Breast epithelium (tissue), 4 donors: ENCODE data around the gene TSHZ1. TPM values are rescaled to one million over a fixed set of nuclear protein-coding genes. Genes with fewer than 3 reads are reported as not detected.
A peak's percentile ranks its signal among the peaks of the same experiment; 100 is the strongest.

Experiments
- DNase-seq, 2 donors: peaks; one replicate each; pipeline ENCODE4 v3.0.0-alpha.2; 2019; ENCODE audit warnings: low spot score in 2 of 2
- H3K27ac ChIP-seq, 2 donors: fragments of 200-600 bp; sonication (generic) in 1 of 2; one replicate each; pipeline ENCODE4 v1.5.1; 2016 to 2019; ENCODE audit warnings: mild to moderate bottlenecking in 1 of 2
- H3K27me3 ChIP-seq, 2 donors: fragments of 200-600 bp; sonication (generic) in 1 of 2; one replicate each; pipeline versions ENCODE4 v1.5.1 to v1.6.0; 2017 to 2019; ENCODE audit warnings: control low read depth in 1 of 2, mild to moderate bottlenecking in 1 of 2
- H3K36me3 ChIP-seq: fragments of 200-600 bp; one replicate; pipeline ENCODE4 v1.5.1; 2019
- H3K4me1 ChIP-seq, 2 donors: fragments of 200-600 bp; sonication (generic); one replicate each; pipeline ENCODE4 v1.5.1; 2016 to 2019; ENCODE audit warnings: control low read depth in 1 of 2
- H3K4me3 ChIP-seq, 3 donors: fragments of 200-600 bp; sonication (generic); 1 replicate in 2 of 3; 2 replicates in 1 of 3; pipeline ENCODE4 v1.5.1; 2016 to 2019; ENCODE audit warnings: mild to moderate bottlenecking in 3 of 3, moderate library complexity in 2 of 3
- H3K9me3 ChIP-seq, 2 donors: fragments of 200-600 bp; sonication (generic) in 1 of 2; one replicate each; pipeline ENCODE4 v1.5.1; 2016 to 2019; ENCODE audit warnings: control low read depth in 1 of 2
- CTCF ChIP-seq, 3 donors: fragments of 450-650 bp; IDR thresholded peaks; one replicate each; pipeline ENCODE4 v1.5.1; 2016 to 2017; ENCODE audit warnings: antibody characterized with exemption in 3 of 3, mild to moderate bottlenecking in 3 of 3, moderate library complexity in 3 of 3
- POLR2A ChIP-seq: fragments of 450-650 bp; IDR thresholded peaks from one replicate; pipeline ENCODE4 v1.6.1; 2016; ENCODE audit warnings: antibody characterized with exemption, mild to moderate bottlenecking, moderate library complexity
- POLR2AphosphoS5 ChIP-seq, 3 donors: sonication (generic); formaldehyde crosslinking; IDR thresholded peaks; one replicate each; pipeline ENCODE4 v1.6.1; 2017; ENCODE audit warnings: antibody characterized with exemption in 3 of 3
- intact Hi-C: fragments of 100-400 bp; cut with DNase I; formaldehyde crosslinking; loops from one replicate; pipeline ENCODE4 v1.15.1; 2023; ENCODE audit warnings: low total_unique reads
- total RNA-seq, 3 donors: library from RNA; depleted of rRNA; stranded (reverse); fragments of >200 nt; gene quantifications; one replicate each; pipeline ENCODE4 v1.1.0, GENCODE V29; 2016

TSHZ1 gene
- total RNA-seq, 3 donors from 2014 or later, result 12.3 to 18.3 (median 16.4) TPM

GRCh38 chr18:75223687-75224347, 13.2 kb downstream of the TSHZ1 start:
- no peaks in the 10 kb centered on the region for H3K27me3 ChIP-seq
- intact Hi-C loops, result loop anchor here (5.0 kb wide), 1 partner anchor 128 kb away; no protein-coding TSS in a partner anchor
- peaks cover 0 to 7% of the 10 kb centered on the region in 2 donors for H3K4me1 ChIP-seq
- DNase-seq, result no peak
- no peak overlapping the region for H3K4me3 ChIP-seq
- no peak overlapping the region for H3K27ac ChIP-seq
- no peak for TF ChIP-seq POLR2A
- no peak for TF ChIP-seq POLR2AphosphoS5 (IDR thresholded peaks at IDR 0.05)
- TF ChIP-seq CTCF (IDR thresholded peaks at IDR 0.05), result no peak
- H3K36me3 ChIP-seq, result no peaks in the 10 kb centered on the region
- H3K9me3 ChIP-seq, result no peaks in the 10 kb centered on the region

- no peak for DNase-seq
- Histone ChIP-seq H3K9me3 (no peaks in the 10 kb centered on the region), H3K4me1 (no peaks in the 10 kb centered on the region), H3K27me3 (no peaks in the 10 kb centered on the region), H3K27ac (peak overlapping the region in 1 of 2 donors; percentile 57), H3K4me3 (peak overlapping the region; percentile 17 to 47 (median 18)), H3K36me3 (no peaks in the 10 kb centered on the region)
- intact Hi-C loops, result no loop called here
- TF ChIP-seq CTCF (IDR thresholded peaks at IDR 0.05) (no peak), POLR2AphosphoS5 (IDR thresholded peaks at IDR 0.05) (no peak), POLR2A (no peak)
Observed at GRCh38 chr18:75226286-75226955, 15.8 kb downstream of the TSHZ1 start.

- Histone ChIP-seq H3K9me3 (no peaks in the 10 kb centered on the region), H3K36me3 (no peaks in the 10 kb centered on the region), H3K27me3 (no peaks in the 10 kb centered on the region), H3K4me1 (no peaks in the 10 kb centered on the region), H3K4me3 (peak overlapping the region; percentile 17 to 47 (median 18)), H3K27ac (peak overlapping the region in 1 of 2 donors; percentile 57)
- no peak for DNase-seq
- intact Hi-C loops, result no loop called here
- no peak for TF ChIP-seq POLR2A
- no peak for TF ChIP-seq CTCF (IDR thresholded peaks at IDR 0.05)
- TF ChIP-seq POLR2AphosphoS5 (IDR thresholded peaks at IDR 0.05), result no peak
Observed at GRCh38 chr18:75226956-75227316, 16.3 kb downstream of the TSHZ1 start.

- TF ChIP-seq POLR2A (no peak), CTCF (IDR thresholded peaks at IDR 0.05) (no peak), POLR2AphosphoS5 (IDR thresholded peaks at IDR 0.05) (no peak)
- peak overlapping the region in 1 of 3 donors; percentile 4 for H3K4me3 ChIP-seq
- no peak for DNase-seq
- intact Hi-C loops, result no loop called here
- no peaks in the 10 kb centered on the region for H3K36me3 ChIP-seq
- H3K9me3 ChIP-seq, result no peaks in the 10 kb centered on the region
- H3K27ac ChIP-seq, result no peak overlapping the region
- H3K27me3 ChIP-seq, result no peaks in the 10 kb centered on the region
- H3K4me1 ChIP-seq, result no peaks in the 10 kb centered on the region
Observed at GRCh38 chr18:75227535-75228296, 17.1 kb downstream of the TSHZ1 start.

- intact Hi-C loops, result no loop called here
- Histone ChIP-seq H3K27me3 (no peaks in the 10 kb centered on the region), H3K36me3 (no peaks in the 10 kb centered on the region), H3K9me3 (no peaks in the 10 kb centered on the region), H3K27ac (no peak overlapping the region), H3K4me3 (no peak overlapping the region), H3K4me1 (no peaks in the 10 kb centered on the region)
- no peak for DNase-seq
- TF ChIP-seq POLR2AphosphoS5 (IDR thresholded peaks at IDR 0.05), result no peak
- no peak for TF ChIP-seq CTCF (IDR thresholded peaks at IDR 0.05)
- TF ChIP-seq POLR2A, result no peak
Observed at GRCh38 chr18:75228967-75229366, 18.4 kb downstream of the TSHZ1 start.
